ENCODE data around the gene C2orf72. TPM values are rescaled to one million over a fixed set of nuclear protein-coding genes. Genes with fewer than 3 reads are reported as not detected.

Gene C2orf72
- total and polyA plus RNA-seq, 2 of the 13 experiments (the other 11 are each of a cell fraction or from before 2014, with no cell fraction given) = 147 to 203 TPM

GRCh38 chr2:231056453-231057416, 19.4 kb downstream of the C2orf72 start, which contains the start of gene PSMD1 (continued):
- TF ChIP-seq ZNF646 (CRISPR knock-in tag; IDR thresholded peaks at IDR 0.05) (no peak), ZFY (CRISPR knock-in tag; IDR thresholded peaks at IDR 0.05) (peak; percentile 96), CENPT (CRISPR knock-in tag; IDR thresholded peaks at IDR 0.05; ENCODE audit: low read depth) (no peak), ZNF891 (CRISPR knock-in tag; IDR thresholded peaks at IDR 0.05) (peak; percentile 20), PCBP2 (optimal IDR thresholded peaks at IDR 0.05; ENCODE audit: low read depth, low read length, poor library complexity, severe bottlenecking) (no peak), TOPORS (CRISPR knock-in tag; IDR thresholded peaks at IDR 0.05) (peak; percentile 56; the same call in 1 of the 2 replicates), ATF4 (CRISPR knock-in tag; IDR thresholded peaks at IDR 0.05) (peak in 1 of 2 experiments; percentile 59; a peak in 1 of 4 replicates), ZNF782 (CRISPR knock-in tag; IDR thresholded peaks at IDR 0.05; ENCODE audit: borderline replicate concordance) (peak; percentile 53; the same call in 1 of the 2 replicates), MIER3 (CRISPR knock-in tag; IDR thresholded peaks at IDR 0.05; ENCODE audit: borderline replicate concordance) (peak; percentile 72)
- TF ChIP-seq, protein P1, sequence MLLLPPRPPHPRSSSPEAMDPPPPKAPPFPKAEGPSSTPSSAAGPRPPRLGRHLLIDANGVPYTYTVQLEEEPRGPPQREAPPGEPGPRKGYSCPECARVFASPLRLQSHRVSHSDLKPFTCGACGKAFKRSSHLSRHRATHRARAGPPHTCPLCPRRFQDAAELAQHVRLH (CRISPR knock-in tag; IDR thresholded peaks at IDR 0.05; ENCODE audit: borderline replicate concordance, low read depth) = peak; percentile 78; the same call in 1 of the 2 replicates
- TF ChIP-seq, protein P2, sequence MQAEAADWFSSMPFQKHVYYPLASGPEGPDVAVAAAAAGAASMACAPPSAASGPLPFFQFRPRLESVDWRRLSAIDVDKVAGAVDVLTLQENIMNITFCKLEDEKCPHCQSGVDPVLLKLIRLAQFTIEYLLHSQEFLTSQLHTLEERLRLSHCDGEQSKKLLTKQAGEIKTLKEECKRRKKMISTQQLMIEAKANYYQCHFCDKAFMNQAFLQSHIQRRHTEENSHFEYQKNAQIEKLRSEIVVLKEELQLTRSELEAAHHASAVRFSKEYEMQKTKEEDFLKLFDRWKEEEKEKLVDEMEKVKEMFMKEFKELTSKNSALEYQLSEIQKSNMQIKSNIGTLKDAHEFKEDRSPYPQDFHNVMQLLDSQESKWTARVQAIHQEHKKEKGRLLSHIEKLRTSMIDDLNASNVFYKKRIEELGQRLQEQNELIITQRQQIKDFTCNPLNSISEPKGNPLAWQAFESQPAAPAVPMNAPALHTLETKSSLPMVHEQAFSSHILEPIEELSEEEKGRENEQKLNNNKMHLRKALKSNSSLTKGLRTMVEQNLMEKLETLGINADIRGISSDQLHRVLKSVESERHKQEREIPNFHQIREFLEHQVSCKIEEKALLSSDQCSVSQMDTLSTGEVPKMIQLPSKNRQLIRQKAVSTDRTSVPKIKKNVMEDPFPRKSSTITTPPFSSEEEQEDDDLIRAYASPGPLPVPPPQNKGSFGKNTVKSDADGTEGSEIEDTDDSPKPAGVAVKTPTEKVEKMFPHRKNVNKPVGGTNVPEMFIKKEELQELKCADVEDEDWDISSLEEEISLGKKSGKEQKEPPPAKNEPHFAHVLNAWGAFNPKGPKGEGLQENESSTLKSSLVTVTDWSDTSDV (CRISPR knock-in tag; IDR thresholded peaks at IDR 0.05) = 0 out of 2 replicates have a peak, but pooled peaks have one; percentile 13
- TF ChIP-seq, protein P3, sequence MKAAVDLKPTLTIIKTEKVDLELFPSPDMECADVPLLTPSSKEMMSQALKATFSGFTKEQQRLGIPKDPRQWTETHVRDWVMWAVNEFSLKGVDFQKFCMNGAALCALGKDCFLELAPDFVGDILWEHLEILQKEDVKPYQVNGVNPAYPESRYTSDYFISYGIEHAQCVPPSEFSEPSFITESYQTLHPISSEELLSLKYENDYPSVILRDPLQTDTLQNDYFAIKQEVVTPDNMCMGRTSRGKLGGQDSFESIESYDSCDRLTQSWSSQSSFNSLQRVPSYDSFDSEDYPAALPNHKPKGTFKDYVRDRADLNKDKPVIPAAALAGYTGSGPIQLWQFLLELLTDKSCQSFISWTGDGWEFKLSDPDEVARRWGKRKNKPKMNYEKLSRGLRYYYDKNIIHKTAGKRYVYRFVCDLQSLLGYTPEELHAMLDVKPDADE (CRISPR knock-in tag; IDR thresholded peaks at IDR 0.05) = no peak

Data from HepG2 (cell line).